ENCODE data around the gene TMEM119. TPM values are rescaled to one million over a fixed set of nuclear protein-coding genes. Genes with fewer than 3 reads are reported as not detected.

TMEM119 gene
- polyA plus RNA-seq, 4 donors: 23.9 to 25.7 (median 25.5) TPM

GRCh38 chr12:108551535-108551934 lies 46.3 kb downstream of the TMEM119 start:
- no peak for DNase-seq (ENCODE audit: low read depth in 4 of 4, low spot score in 3 of 4)

GRCh38 chr12:108548954-108549521 lies 48.8 kb downstream of the TMEM119 start:
- DNase-seq (ENCODE audit: low read depth in 4 of 4, low spot score in 3 of 4): no peak

- no peak for DNase-seq (ENCODE audit: low read depth in 4 of 4, low spot score in 3 of 4)
Observed at GRCh38 chr12:108547686-108548085, 50.2 kb downstream of the TMEM119 start.

GRCh38 chr12:108543652-108544051 lies 54.2 kb downstream of the TMEM119 start:
- DNase-seq (ENCODE audit: low read depth in 4 of 4, low spot score in 3 of 4): no peak

GRCh38 chr12:108542320-108542719 lies 55.6 kb downstream of the TMEM119 start:
- DNase-seq (ENCODE audit: low read depth in 4 of 4, low spot score in 3 of 4): no peak

Other genes starting within 250 kb of the TMEM119 start
- 1 to 10 TPM; 3.7 to 4.5 (median 3.9) TPM for gene FICD, start 82.8 kb downstream of the TMEM119 start, polyA plus RNA-seq (ENCODE audit: insufficient read length in 4 of 4)
- gene SART3, start 36.9 kb downstream of the TMEM119 start, polyA plus RNA-seq (ENCODE audit: insufficient read length in 4 of 4): 10 to 100 TPM; 53.3 to 62.5 (median 56.4) TPM
- gene ISCU, start 35.5 kb downstream of the TMEM119 start, polyA plus RNA-seq (ENCODE audit: insufficient read length in 4 of 4): 100 to 1,000 TPM; 119 to 133 (median 124) TPM
- 1 to 10 TPM; 1.8 to 2.6 (median 2.2) TPM for gene SELPLG, start 35.8 kb upstream of the TMEM119 start, polyA plus RNA-seq (ENCODE audit: insufficient read length in 4 of 4)
- gene CORO1C, start 133.4 kb upstream of the TMEM119 start, polyA plus RNA-seq (ENCODE audit: insufficient read length in 4 of 4): 10 to 100 TPM; 56.9 to 66.4 (median 59.4) TPM